SU-DHL-6 (cell line): ENCODE data around the gene SMTNL2.
"Not testable (repeated sequence)": the region's sequence is repeated elsewhere in the genome, so short reads cannot be mapped to it uniquely, and the experiment has no call there.

Experiments used
- H2AFZ ChIP-seq: fragments of 200-600 bp; sonication (generic); 2 replicates; pipeline ENCODE4 v1.6.1; 2014; ENCODE audit warnings: low read depth, mild to moderate bottlenecking, moderate library complexity, mixed read lengths, antibody characterized with exemption, low read length; ENCODE audit not compliant: severe bottlenecking
- H3F3A ChIP-seq: fragments of 200-600 bp; shearing (Covaris generic); 2 replicates; pipeline ENCODE4 v1.6.0; 2016; ENCODE audit warnings: antibody characterized with exemption, mild to moderate bottlenecking; ENCODE audit not compliant: insufficient read depth
- H3K27ac ChIP-seq: fragments of 200-600 bp; sonication (generic); 2 replicates; pipeline ENCODE4 v1.5.1; 2016; ENCODE audit warnings: low read depth, mild to moderate bottlenecking, low read length, moderate library complexity, mixed read lengths
- H3K27me3 ChIP-seq: fragments of 200-600 bp; sonication (generic), shearing (Covaris generic); 2 replicates; pipeline ENCODE4 v1.6.0; 2014; ENCODE audit warnings: mild to moderate bottlenecking, low read length
- H3K36me3 ChIP-seq: fragments of 200-600 bp; sonication (generic); 2 replicates; pipeline ENCODE4 v1.6.1; 2014; ENCODE audit warnings: mild to moderate bottlenecking, low read length, mixed read lengths
- H3K4me2 ChIP-seq: fragments of 300-600, 200-600 bp; shearing (Covaris generic), sonication (generic); 2 replicates; pipeline ENCODE4 v1.6.0; 2014; ENCODE audit warnings: low read length, low read depth, mild to moderate bottlenecking; ENCODE audit not compliant: poor library complexity, severe bottlenecking
- H3K4me3 ChIP-seq: fragments of 200-600 bp; sonication (generic); 2 replicates; pipeline ENCODE4 v1.5.1; 2014; ENCODE audit warnings: antibody characterized with exemption, low read length, mild to moderate bottlenecking, mixed read lengths; ENCODE audit not compliant: insufficient read depth, poor library complexity, severe bottlenecking
- H3K79me2 ChIP-seq: fragments of 200-600 bp; sonication (generic); 2 replicates; pipeline ENCODE4 v1.6.1; 2014; ENCODE audit warnings: mild to moderate bottlenecking, low read length, moderate library complexity; ENCODE audit not compliant: insufficient read depth
- H3K9ac ChIP-seq: fragments of 200-600 bp; sonication (generic); 2 replicates; pipeline ENCODE4 v1.7.0; 2014; ENCODE audit warnings: mild to moderate bottlenecking, low read length
- H3K9me2 ChIP-seq: fragments of 200-600 bp; sonication (generic); replicated peaks from 2 replicates; pipeline ENCODE4 v1.6.1; 2014; ENCODE audit warnings: low read length; ENCODE audit not compliant: insufficient read depth
- H3K9me3 ChIP-seq: fragments of 200-600 bp; sonication (generic); 2 replicates; pipeline ENCODE4 v1.6.1; 2014; ENCODE audit warnings: low read length, mixed read lengths; ENCODE audit not compliant: insufficient read depth
- H4K20me1 ChIP-seq: fragments of 200-600 bp; sonication (generic); 2 replicates; pipeline ENCODE4 v1.6.1; 2014; ENCODE audit warnings: low read depth, mild to moderate bottlenecking, antibody characterized with exemption, low read length, moderate library complexity, mixed read lengths
- CTCF ChIP-seq: fragments of 200-600 bp; sonication (generic); IDR thresholded peaks from one replicate; pipeline ENCODE4 v1.5.1; 2017; ENCODE audit warnings: antibody characterized with exemption, mild to moderate bottlenecking, low read length, moderate library complexity; ENCODE audit not compliant: insufficient read depth, poor library complexity, severe bottlenecking
- EZH2phosphoT487 ChIP-seq: fragments of 200-600 bp; sonication (generic), shearing (Covaris generic); conservative IDR thresholded peaks from 2 replicates; pipeline ENCODE4 v1.6.1; 2018; ENCODE audit warnings: mild to moderate bottlenecking, antibody characterized with exemption, low read length, moderate library complexity, mixed read lengths

The SMTNL2 gene

GRCh38 chr17:4594931-4595684, 10.8 kb downstream of the SMTNL2 start:
- H3K9ac ChIP-seq, result no peak overlapping the region

GRCh38 chr17:4595685-4596342, 11.5 kb downstream of the SMTNL2 start:
- not testable (repeated sequence) for H3F3A ChIP-seq, H3K9ac ChIP-seq, H3K27me3 ChIP-seq

More at GRCh38 chr17:4594931-4595684, 10.8 kb downstream of the SMTNL2 start:
- Histone ChIP-seq H3K9me3 (no peaks in the 10 kb centered on the region), H3K27ac (no peak overlapping the region), H3K36me3 (no peaks in the 10 kb centered on the region), H3K4me3 (no peak overlapping the region), H3F3A (no peaks in the 10 kb centered on the region), H3K9me2 (no peaks in the 10 kb centered on the region), H3K4me2 (no peak overlapping the region), H3K79me2 (no peaks in the 10 kb centered on the region), H4K20me1 (no peaks in the 10 kb centered on the region), H2AFZ (no peak overlapping the region), H3K27me3 (no peaks in the 10 kb centered on the region)
- TF ChIP-seq CTCF (no peak), EZH2phosphoT487 (no peak)

GRCh38 chr17:4596636-4597380, 12.5 kb downstream of the SMTNL2 start:
- Histone ChIP-seq H3K4me2 (no peak overlapping the region), H3K79me2 (no peaks in the 10 kb centered on the region), H3K27ac (no peak overlapping the region), H3K4me3 (no peak overlapping the region), H3K36me3 (no peaks in the 10 kb centered on the region), H3F3A (no peaks in the 10 kb centered on the region), H3K9me2 (no peaks in the 10 kb centered on the region), H3K9ac (no peak overlapping the region), H3K27me3 (no peaks in the 10 kb centered on the region), H2AFZ (no peak overlapping the region), H4K20me1 (no peaks in the 10 kb centered on the region), H3K9me3 (no peaks in the 10 kb centered on the region)
- TF ChIP-seq EZH2phosphoT487, result no peak
- no peak for TF ChIP-seq CTCF

More at GRCh38 chr17:4595685-4596342, 11.5 kb downstream of the SMTNL2 start:
- H4K20me1 ChIP-seq, H3K36me3 ChIP-seq, H3K9me2 ChIP-seq, H3K4me3 ChIP-seq, H3K79me2 ChIP-seq, H3K27ac ChIP-seq, H3K4me2 ChIP-seq, H2AFZ ChIP-seq, H3K9me3 ChIP-seq: not testable (repeated sequence)
